K562 (cell line): ENCODE results near the gene STK16. TPM values are rescaled to one million over a fixed set of nuclear protein-coding genes. Genes with fewer than 3 reads are reported as not detected.

Source experiments
- ARHGAP35 ChIP-seq: fragments of 450-650 bp; IDR thresholded peaks from 2 replicates; pipeline ENCODE4 v1.6.1; 2018; ENCODE audit not compliant: partially characterized antibody
- ARID2 ChIP-seq: fragments of 450-650 bp; IDR thresholded peaks from 2 replicates; pipeline ENCODE4 v1.6.1; 2017; ENCODE audit warnings: antibody characterized with exemption, mild to moderate bottlenecking
- CAMTA2 ChIP-seq: fragments of 250-450 bp; sonication (Bioruptor Pico); conservative IDR thresholded peaks from 2 replicates; pipeline ENCODE4 v1.5.1; 2022
- EGR1 ChIP-seq: fragments of 450-650 bp; conservative IDR thresholded peaks from 2 replicates; pipeline ENCODE4 v1.6.1; 2017; ENCODE audit warnings: mild to moderate bottlenecking
- EP300 ChIP-seq: IDR thresholded peaks from 2 replicates; pipeline ENCODE4 v1.6.1; 2012; ENCODE audit warnings: low read length, improper control_type of control experiment
- ETS1 ChIP-seq: conservative IDR thresholded peaks from 2 replicates; pipeline ENCODE4 v1.6.1; 2011; ENCODE audit warnings: low read depth, mild to moderate bottlenecking, low read length; ENCODE audit not compliant: control insufficient read depth
- GATAD2B ChIP-seq: fragments of 450-650 bp; IDR thresholded peaks from 2 replicates; pipeline ENCODE4 v1.6.1; 2017; ENCODE audit warnings: mild to moderate bottlenecking, borderline replicate concordance
- HLTF ChIP-seq: fragments of 450-650 bp; IDR thresholded peaks from 2 replicates; pipeline ENCODE4 v1.6.1; 2016
- IFI16 ChIP-seq: fragments of 250-450 bp; sonication (Bioruptor Pico); IDR thresholded peaks from 2 replicates; pipeline ENCODE4 v2.1.2; 2022; ENCODE audit warnings: mild to moderate bottlenecking, inconsistent platforms
- MBD2 ChIP-seq: sonication (generic); IDR thresholded peaks from 2 replicates; pipeline ENCODE4 v1.6.1; 2016; ENCODE audit warnings: low read depth, borderline replicate concordance
- NEUROD1 ChIP-seq: fragments of 150-350 bp; IDR thresholded peaks from 2 replicates; pipeline ENCODE4 v1.6.1; 2014; ENCODE audit warnings: borderline replicate concordance, low read length, low read depth; ENCODE audit not compliant: partially characterized antibody
- NR2C1 ChIP-seq, 2 experiments: fragments of 450-650 bp; IDR thresholded peaks; 2 replicates each; pipeline ENCODE4 v1.6.1; 2017; ENCODE audit warnings: mild to moderate bottlenecking in 2 of 2, antibody characterized with exemption in 1 of 2, inconsistent platforms in 1 of 2, missing compliant biosample characterization in 1 of 2, missing genetic modification characterization in 1 of 2
- PML ChIP-seq: IDR thresholded peaks from 2 replicates; pipeline ENCODE4 v1.6.1; 2012; ENCODE audit warnings: low read length, inconsistent platforms
- RAD21 ChIP-seq, 2 experiments: fragments of 250-450 bp in 1 of 2; fragments of 450-650 bp in 1 of 2; sonication (Bioruptor Pico) in 1 of 2; formaldehyde crosslinking in 1 of 2; IDR thresholded peaks in 1 of 2; conservative IDR thresholded peaks in 1 of 2; 2 replicates each; pipeline versions ENCODE4 v1.4.0 to v1.8.0; 2020 to 2022; ENCODE audit warnings: mild to moderate bottlenecking in 2 of 2, moderate library complexity in 1 of 2
- SRSF9 ChIP-seq: fragments of 200-400 bp; formaldehyde crosslinking; IDR thresholded peaks from 2 replicates; pipeline ENCODE4 v1.6.1; 2017; ENCODE audit warnings: low read depth, low read length, borderline replicate concordance
- WHSC1 ChIP-seq: IDR thresholded peaks from one replicate; pipeline ENCODE4 v1.6.1; 2012; ENCODE audit warnings: low read length, control low read depth, inconsistent platforms
- YY1 ChIP-seq, 3 experiments: IDR thresholded peaks; 2 replicates each; pipeline ENCODE4 v1.6.1; 2011; ENCODE audit warnings: low read length in 2 of 3, mild to moderate bottlenecking in 2 of 3, moderate library complexity in 2 of 3, borderline replicate concordance in 1 of 3, control low read depth in 1 of 3, low read depth in 1 of 3; ENCODE audit not compliant: insufficient read depth in 3 of 3, insufficient replicate concordance in 2 of 3, control insufficient read depth in 1 of 3, insufficient read length in 1 of 3; ENCODE audit errors: extremely low read depth in 1 of 3
- ZFP36 ChIP-seq: fragments of 150-350 bp; IDR thresholded peaks from 2 replicates; pipeline ENCODE4 v1.6.1; 2018; ENCODE audit warnings: low read length, low read depth; ENCODE audit not compliant: partially characterized antibody
- ZNF507 ChIP-seq: conservative IDR thresholded peaks from 2 replicates; pipeline ENCODE4 v1.6.1; 2017; ENCODE audit warnings: missing genetic modification characterization, missing compliant biosample characterization
- ZNF717 ChIP-seq: fragments of 250-450 bp; sonication (Bioruptor Pico); IDR thresholded peaks from 2 replicates; pipeline ENCODE4 v1.5.0; 2021
- polyA plus RNA-seq, 8 experiments: library from polyadenylated mRNA; depleted of rRNA in 4 of 8; stranded (reverse) in 5 of 8; unstranded in 3 of 8; fragments of >200 nt; fragmentation: Nextera tagmentation in 2 of 8; fragmentation: Illumina TruSeq in 1 of 8; extraction: Ambion mirVana in 2 of 8; extraction: Trizol in 1 of 8; gene quantifications; 2 replicates each; pipeline versions ENCODE4 v1.2.1 to v1.2.3, GENCODE V29; 2011 to 2014; ENCODE audit warnings: inconsistent platforms in 1 of 8, missing spikeins in 1 of 8
- total RNA-seq, 7 experiments: library from RNA; depleted of rRNA in 6 of 7; stranded (reverse); fragments of >200 nt in 6 of 7; fragmentation: Illumina TruSeq in 2 of 7; extraction: Trizol in 2 of 7; gene quantifications; 2 replicates each; pipeline versions ENCODE4 v1.2.1 to v1.2.3, GENCODE V29; 2011 to 2021; ENCODE audit warnings: low replicate concordance in 1 of 7
- TF ChIP-seq, protein P1 (sequence below): fragments of 450-650 bp; IDR thresholded peaks from 2 replicates; pipeline ENCODE4 v1.6.1; 2016; ENCODE audit warnings: mild to moderate bottlenecking
- TF ChIP-seq, protein P2 (sequence below): fragments of 250-450 bp; sonication (Bioruptor Pico); IDR thresholded peaks from 2 replicates; pipeline ENCODE4 v1.8.0; 2021; ENCODE audit warnings: mild to moderate bottlenecking, moderate library complexity
- TF ChIP-seq, protein P3 (sequence below): sonication (generic); formaldehyde crosslinking; IDR thresholded peaks from 2 replicates; pipeline ENCODE4 v1.9.0; 2022; ENCODE audit warnings: mild to moderate bottlenecking, missing genetic modification reagents

The STK16 gene
- total and polyA plus RNA-seq, 9 of the 15 experiments (the other 6 are each of a cell fraction or from before 2014, with no cell fraction given): 5.4 to 36.2 (median 17.8) TPM

GRCh38 chr2:219277703-219278654 lies 32.7 kb downstream of the STK16 start (continued):
- TF ChIP-seq, protein P1, sequence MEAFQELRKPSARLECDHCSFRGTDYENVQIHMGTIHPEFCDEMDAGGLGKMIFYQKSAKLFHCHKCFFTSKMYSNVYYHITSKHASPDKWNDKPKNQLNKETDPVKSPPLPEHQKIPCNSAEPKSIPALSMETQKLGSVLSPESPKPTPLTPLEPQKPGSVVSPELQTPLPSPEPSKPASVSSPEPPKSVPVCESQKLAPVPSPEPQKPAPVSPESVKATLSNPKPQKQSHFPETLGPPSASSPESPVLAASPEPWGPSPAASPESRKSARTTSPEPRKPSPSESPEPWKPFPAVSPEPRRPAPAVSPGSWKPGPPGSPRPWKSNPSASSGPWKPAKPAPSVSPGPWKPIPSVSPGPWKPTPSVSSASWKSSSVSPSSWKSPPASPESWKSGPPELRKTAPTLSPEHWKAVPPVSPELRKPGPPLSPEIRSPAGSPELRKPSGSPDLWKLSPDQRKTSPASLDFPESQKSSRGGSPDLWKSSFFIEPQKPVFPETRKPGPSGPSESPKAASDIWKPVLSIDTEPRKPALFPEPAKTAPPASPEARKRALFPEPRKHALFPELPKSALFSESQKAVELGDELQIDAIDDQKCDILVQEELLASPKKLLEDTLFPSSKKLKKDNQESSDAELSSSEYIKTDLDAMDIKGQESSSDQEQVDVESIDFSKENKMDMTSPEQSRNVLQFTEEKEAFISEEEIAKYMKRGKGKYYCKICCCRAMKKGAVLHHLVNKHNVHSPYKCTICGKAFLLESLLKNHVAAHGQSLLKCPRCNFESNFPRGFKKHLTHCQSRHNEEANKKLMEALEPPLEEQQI: no peak
- TF ChIP-seq EGR1 (no peak), NR2C1 (IDR thresholded peaks at IDR 0.05) (no peak), NR2C1 (tag; IDR thresholded peaks at IDR 0.05) (no peak), ZNF507 (tag) (no peak), CAMTA2 (no peak), GATAD2B (no peak), PML (no peak), ETS1 (no peak), SRSF9 (no peak), ZFP36 (no peak), IFI16 (CRISPR knock-in tag) (no peak), ZNF717 (CRISPR knock-in tag) (no peak), NEUROD1 (no peak), RAD21 (CRISPR knock-in tag; conservative IDR thresholded peaks at IDR 0.05 in 1 of 2, IDR thresholded peaks at IDR 0.05 in 1 of 2) (peak; percentile 69 to 72), WHSC1 (no peak), EP300 (no peak), MBD2 (no peak), HLTF (no peak), ARHGAP35 (no peak), YY1 (IDR thresholded peaks at IDR 0.05; ENCODE audit: borderline replicate concordance in 1 of 3, control insufficient read depth in 1 of 3, extremely low read depth in 1 of 3, insufficient read depth in 3 of 3, insufficient read length in 1 of 3, insufficient replicate concordance in 2 of 3, low read depth in 1 of 3, low read length in 2 of 3) (peak in 1 of 3 experiments; percentile 32), ARID2 (0 out of 2 replicates have a peak, but pooled peaks have one; percentile 6)
- TF ChIP-seq, protein P2, sequence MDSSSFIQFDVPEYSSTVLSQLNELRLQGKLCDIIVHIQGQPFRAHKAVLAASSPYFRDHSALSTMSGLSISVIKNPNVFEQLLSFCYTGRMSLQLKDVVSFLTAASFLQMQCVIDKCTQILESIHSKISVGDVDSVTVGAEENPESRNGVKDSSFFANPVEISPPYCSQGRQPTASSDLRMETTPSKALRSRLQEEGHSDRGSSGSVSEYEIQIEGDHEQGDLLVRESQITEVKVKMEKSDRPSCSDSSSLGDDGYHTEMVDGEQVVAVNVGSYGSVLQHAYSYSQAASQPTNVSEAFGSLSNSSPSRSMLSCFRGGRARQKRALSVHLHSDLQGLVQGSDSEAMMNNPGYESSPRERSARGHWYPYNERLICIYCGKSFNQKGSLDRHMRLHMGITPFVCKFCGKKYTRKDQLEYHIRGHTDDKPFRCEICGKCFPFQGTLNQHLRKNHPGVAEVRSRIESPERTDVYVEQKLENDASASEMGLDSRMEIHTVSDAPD (CRISPR knock-in tag): no peak
- TF ChIP-seq, protein P3, sequence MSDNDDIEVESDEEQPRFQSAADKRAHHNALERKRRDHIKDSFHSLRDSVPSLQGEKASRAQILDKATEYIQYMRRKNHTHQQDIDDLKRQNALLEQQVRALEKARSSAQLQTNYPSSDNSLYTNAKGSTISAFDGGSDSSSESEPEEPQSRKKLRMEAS (CRISPR knock-in tag): 0 out of 2 replicates have a peak, but pooled peaks have one; percentile 28
